Gastrocnemius medialis (tissue), 4 donors: ENCODE measurements around the gene RBPJ. TPM values are rescaled to one million over a fixed set of nuclear protein-coding genes. Genes with fewer than 3 reads are reported as not detected.

Experiments
- ATAC-seq, 2 donors: fragments of 150-250 bp; one replicate each; pipeline ENCODE4 v1.9.1; 2016
- DNase-seq, 2 donors: peaks; one replicate each; pipeline ENCODE4 v3.0.0-alpha.2; 2019
- H3K27ac ChIP-seq, 4 donors: fragments of 200-600 bp; sonication (generic); 1 replicate in 1 of 4; 2 replicates in 3 of 4; pipeline ENCODE4 v1.5.1; 2016 to 2018; ENCODE audit warnings: mild to moderate bottlenecking in 2 of 4, moderate library complexity in 1 of 4
- H3K27me3 ChIP-seq, 3 donors: fragments of 200-600 bp; sonication (generic) in 2 of 3; 1 replicate in 1 of 3; 2 replicates in 2 of 3; pipeline versions ENCODE4 v1.5.1 to v1.6.0; 2016 to 2019; ENCODE audit warnings: mild to moderate bottlenecking in 1 of 3, moderate library complexity in 1 of 3
- H3K36me3 ChIP-seq, 2 donors: fragments of 200-600 bp; sonication (generic) in 1 of 2; one replicate each; pipeline ENCODE4 v1.5.1; 2017 to 2018
- H3K4me1 ChIP-seq, 2 donors: fragments of 200-600 bp; sonication (generic) in 1 of 2; one replicate each; pipeline ENCODE4 v1.5.1; 2016 to 2017; ENCODE audit warnings: mild to moderate bottlenecking in 2 of 2
- H3K4me3 ChIP-seq, 4 donors: fragments of 200-600 bp; sonication (generic) in 3 of 4; 1 replicate in 1 of 4; 2 replicates in 3 of 4; pipeline ENCODE4 v1.5.1; 2016 to 2019; ENCODE audit warnings: mild to moderate bottlenecking in 2 of 4
- H3K9me3 ChIP-seq, 3 donors: fragments of 200-600 bp; sonication (generic) in 2 of 3; 1 replicate in 1 of 3; 2 replicates in 2 of 3; pipeline ENCODE4 v1.5.1; 2016 to 2019
- POLR2A ChIP-seq, 2 donors: fragments of 450-650 bp; IDR thresholded peaks; one replicate each; pipeline ENCODE4 v1.6.1; 2017; ENCODE audit warnings: antibody characterized with exemption in 2 of 2, mild to moderate bottlenecking in 2 of 2, moderate library complexity in 2 of 2
- in situ Hi-C, 4 donors: fragments of 200-750 bp; cut with MboI; loops; one replicate each; pipeline versions ENCODE4 v1.15.0 to v1.8.0; 2017; ENCODE audit warnings: low sequenced_read_pairs in 4 of 4
- intact Hi-C: fragments of 100-400 bp; cut with DNase I; formaldehyde crosslinking; loops from one replicate; pipeline ENCODE4 v1.15.1; 2023; ENCODE audit warnings: low total_unique reads
- total RNA-seq, 4 donors: library from RNA; depleted of rRNA; stranded (reverse); fragments of >200 nt; gene quantifications; one replicate each; pipeline versions ENCODE4 v1.1.0 to v1.2.3, GENCODE V29; 2016
- TF ChIP-seq, protein P1 (sequence below), 5 experiments: fragments of 450-650 bp in 3 of 5; fragments of 200-600 bp in 2 of 5; sonication (generic) in 2 of 5; IDR thresholded peaks in 4 of 5; conservative IDR thresholded peaks in 1 of 5; 1 replicate in 4 of 5; 2 replicates in 1 of 5; pipeline ENCODE4 v1.5.1; 2016 to 2019; ENCODE audit warnings: antibody characterized with exemption in 5 of 5, mild to moderate bottlenecking in 3 of 5, moderate library complexity in 3 of 5

RBPJ gene
- total RNA-seq, 4 donors from 2014 or later, result 22.8 to 73.3 (median 37.1) TPM

DNA sequence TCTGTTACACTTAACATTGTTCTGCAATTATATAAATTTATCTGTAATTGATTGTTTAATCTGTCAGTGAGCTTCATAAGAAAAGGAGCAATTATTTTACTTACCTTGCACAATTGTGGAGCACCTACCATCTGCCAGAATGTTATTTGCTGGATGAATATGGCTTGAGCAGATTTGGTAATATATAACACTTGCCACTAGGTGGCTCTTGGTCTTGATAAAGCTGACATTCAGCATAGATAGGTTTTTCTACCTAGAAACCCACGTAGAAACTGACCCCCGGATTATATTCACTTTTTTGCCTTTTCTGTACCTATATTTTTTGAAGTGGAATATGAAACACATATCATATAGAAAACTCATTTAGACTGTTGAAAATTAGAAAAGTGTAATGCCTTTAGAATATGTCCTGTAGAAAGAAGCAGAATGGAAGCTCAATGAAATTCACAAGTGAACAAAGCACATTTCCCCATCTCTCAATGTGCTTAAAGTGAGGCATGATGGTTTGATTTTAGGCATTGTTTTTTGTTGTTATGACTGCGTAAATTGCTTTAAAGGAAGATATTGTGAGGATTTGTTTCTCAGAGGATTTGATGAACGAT lies 9.5 kb downstream of the RBPJ start:
- Histone ChIP-seq H3K27me3 (no peaks in the 10 kb centered on the region), H3K4me1 (peaks cover 29 to 55% of the 10 kb centered on the region in 2 donors), H3K36me3 (no peaks in the 10 kb centered on the region), H3K27ac (no peak overlapping the region), H3K9me3 (no peaks in the 10 kb centered on the region), H3K4me3 (no peak overlapping the region)
- intact Hi-C loops (loop anchor here (1.0 kb wide), 1 partner anchor 80 kb away; no protein-coding TSS in a partner anchor), in situ Hi-C loops (loop anchor here in 3 of 4 donors (5.0 to 25.0 kb wide), 4 partner anchors 65 to 682 kb away; no protein-coding TSS in a partner anchor)
- ATAC-seq (peak; percentile 67 to 77), DNase-seq (no peak)
- TF ChIP-seq POLR2A (IDR thresholded peaks at IDR 0.05), result no peak
- TF ChIP-seq, protein P1, sequence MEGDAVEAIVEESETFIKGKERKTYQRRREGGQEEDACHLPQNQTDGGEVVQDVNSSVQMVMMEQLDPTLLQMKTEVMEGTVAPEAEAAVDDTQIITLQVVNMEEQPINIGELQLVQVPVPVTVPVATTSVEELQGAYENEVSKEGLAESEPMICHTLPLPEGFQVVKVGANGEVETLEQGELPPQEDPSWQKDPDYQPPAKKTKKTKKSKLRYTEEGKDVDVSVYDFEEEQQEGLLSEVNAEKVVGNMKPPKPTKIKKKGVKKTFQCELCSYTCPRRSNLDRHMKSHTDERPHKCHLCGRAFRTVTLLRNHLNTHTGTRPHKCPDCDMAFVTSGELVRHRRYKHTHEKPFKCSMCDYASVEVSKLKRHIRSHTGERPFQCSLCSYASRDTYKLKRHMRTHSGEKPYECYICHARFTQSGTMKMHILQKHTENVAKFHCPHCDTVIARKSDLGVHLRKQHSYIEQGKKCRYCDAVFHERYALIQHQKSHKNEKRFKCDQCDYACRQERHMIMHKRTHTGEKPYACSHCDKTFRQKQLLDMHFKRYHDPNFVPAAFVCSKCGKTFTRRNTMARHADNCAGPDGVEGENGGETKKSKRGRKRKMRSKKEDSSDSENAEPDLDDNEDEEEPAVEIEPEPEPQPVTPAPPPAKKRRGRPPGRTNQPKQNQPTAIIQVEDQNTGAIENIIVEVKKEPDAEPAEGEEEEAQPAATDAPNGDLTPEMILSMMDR (IDR thresholded peaks at IDR 0.05 in 4 of 5, conservative IDR thresholded peaks at IDR 0.05 in 1 of 5), result peak; percentile 62 to 75 (median 67)

DNA sequence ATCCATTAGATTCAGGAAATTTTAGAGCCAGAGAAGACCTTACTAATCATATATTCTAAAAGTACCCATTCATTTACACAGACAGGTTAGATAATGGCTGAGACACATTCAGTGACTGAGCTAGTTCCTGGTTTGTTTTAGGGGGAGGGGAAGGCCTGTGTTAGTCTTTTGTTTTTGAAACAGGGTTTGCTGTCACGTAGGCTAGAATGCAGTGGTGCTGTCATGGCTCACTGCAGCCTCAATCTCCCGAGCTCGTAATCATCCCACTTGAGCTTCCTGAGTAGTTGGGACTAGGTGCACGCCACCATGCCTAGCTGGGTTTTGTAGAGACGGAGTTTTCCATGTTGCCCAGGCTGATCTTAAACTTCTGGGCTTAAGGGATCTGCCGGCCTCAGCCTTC lies 10.1 kb downstream of the RBPJ start:
- in situ Hi-C loops, result loop anchor here in 3 of 4 donors (5.0 to 25.0 kb wide), 4 partner anchors 64 to 681 kb away; no protein-coding TSS in a partner anchor

GRCh38 chr4:26331380-26331950 lies 10.7 kb downstream of the RBPJ start:
- ATAC-seq (no peak), DNase-seq (no peak)
- intact Hi-C loops, result no loop called here
- H3K4me3 ChIP-seq, result no peak overlapping the region
- no peaks in the 10 kb centered on the region for H3K27me3 ChIP-seq
- peaks cover 26 to 45% of the 10 kb centered on the region in 2 donors for H3K4me1 ChIP-seq
- H3K27ac ChIP-seq, result no peak overlapping the region
- in situ Hi-C loops, result loop anchor here in 3 of 4 donors (5.0 to 25.0 kb wide), 4 partner anchors 63 to 681 kb away; no protein-coding TSS in a partner anchor
- H3K36me3 ChIP-seq, result no peaks in the 10 kb centered on the region
- TF ChIP-seq POLR2A (IDR thresholded peaks at IDR 0.05), result no peak
- TF ChIP-seq, protein P1 (IDR thresholded peaks at IDR 0.05 in 4 of 5, conservative IDR thresholded peaks at IDR 0.05 in 1 of 5), result no peak
- H3K9me3 ChIP-seq, result no peaks in the 10 kb centered on the region

More for the DNA sequence above, 10.1 kb downstream of the RBPJ start:
- intact Hi-C loops, result loop anchor here (1.0 kb wide), 1 partner anchor 79 kb away; no protein-coding TSS in a partner anchor
- peaks cover 29 to 48% of the 10 kb centered on the region in 2 donors for H3K4me1 ChIP-seq
- no peak for ATAC-seq
- H3K4me3 ChIP-seq, result no peak overlapping the region
- no peaks in the 10 kb centered on the region for H3K36me3 ChIP-seq
- no peak for TF ChIP-seq POLR2A (IDR thresholded peaks at IDR 0.05)
- TF ChIP-seq, protein P1 (IDR thresholded peaks at IDR 0.05 in 4 of 5, conservative IDR thresholded peaks at IDR 0.05 in 1 of 5), result no peak
- no peaks in the 10 kb centered on the region for H3K9me3 ChIP-seq
- DNase-seq, result no peak
- H3K27ac ChIP-seq, result no peak overlapping the region
- no peaks in the 10 kb centered on the region for H3K27me3 ChIP-seq

- Histone ChIP-seq H3K4me1 (peaks cover 21 to 38% of the 10 kb centered on the region in 2 donors), H3K27ac (no peak overlapping the region), H3K27me3 (no peaks in the 10 kb centered on the region), H3K9me3 (no peaks in the 10 kb centered on the region), H3K4me3 (no peak overlapping the region), H3K36me3 (no peaks in the 10 kb centered on the region)
- intact Hi-C loops, result no loop called here
- TF ChIP-seq POLR2A (IDR thresholded peaks at IDR 0.05), result no peak
- TF ChIP-seq, protein P1 (IDR thresholded peaks at IDR 0.05 in 4 of 5, conservative IDR thresholded peaks at IDR 0.05 in 1 of 5), result no peak
- in situ Hi-C loops, result loop anchor here in 3 of 4 donors (5.0 to 25.0 kb wide), 4 partner anchors 60 to 678 kb away; no protein-coding TSS in a partner anchor
- ATAC-seq, result no peak
- DNase-seq, result no peak
These were observed 13.6 kb downstream of the RBPJ start for GRCh38 chr4:26334366-26334765.
